NOMO-1 (cell line): ENCODE data around the gene ARFGAP3.

ENCODE experiments used
- DNase-seq, 2 experiments: peaks; one replicate each; lab custom pipeline; 2025; ENCODE audit not compliant: unreplicated experiment in 2 of 2; lab: John Stamatoyannopoulos, UW

The ARFGAP3 gene

DNA sequence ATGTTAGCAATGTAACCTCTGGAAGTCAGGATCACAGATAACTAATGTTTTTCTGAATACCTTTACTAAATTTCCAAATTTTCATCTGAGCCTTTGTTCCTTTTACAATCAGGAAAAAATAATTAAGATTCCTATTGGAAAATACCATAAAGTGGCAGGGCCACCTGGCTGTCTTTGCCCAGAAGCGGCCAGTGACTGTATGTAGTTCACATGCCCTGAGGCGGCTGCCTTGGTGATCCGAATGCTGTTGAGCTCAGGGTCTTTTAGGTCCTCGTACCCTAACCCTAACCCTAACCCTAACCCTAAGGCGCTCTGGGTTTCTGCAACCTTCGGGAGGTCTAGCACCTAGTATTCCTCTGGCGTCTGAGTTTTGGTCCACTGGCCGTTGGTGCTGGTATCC, 8.5 kb upstream of the ARFGAP3 start:
- no peak for DNase-seq

DNA sequence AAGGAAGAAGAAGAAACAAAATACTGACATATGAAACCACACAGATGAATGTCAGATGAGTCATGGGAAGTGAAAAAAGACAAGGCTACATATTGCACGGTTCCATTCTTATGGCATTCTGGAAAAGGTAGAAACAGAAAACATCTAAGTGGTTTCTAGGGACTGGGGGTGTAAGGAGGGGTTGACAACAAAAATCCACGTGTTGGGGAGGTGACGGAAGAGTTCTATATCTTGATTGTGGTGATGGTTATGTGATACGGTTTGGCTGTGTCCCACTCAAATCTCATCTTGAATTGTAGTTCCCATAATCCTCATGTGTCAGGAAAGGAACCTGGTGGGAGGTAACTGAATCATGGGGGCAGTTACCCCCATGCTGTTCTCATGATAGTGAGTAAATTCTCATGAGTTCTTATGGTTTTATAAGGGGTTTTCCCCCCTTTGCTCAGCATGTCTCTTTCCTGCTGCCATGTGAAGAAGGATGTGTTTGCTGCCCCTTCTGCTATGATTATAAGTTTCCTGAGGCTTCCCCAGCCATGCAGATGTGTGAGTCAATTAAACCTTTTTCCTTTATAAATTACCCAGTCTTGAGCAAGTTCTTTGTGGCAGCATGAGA, 6.4 kb upstream of the ARFGAP3 start:
- DNase-seq, result peak; percentile 27 to 77

DNA sequence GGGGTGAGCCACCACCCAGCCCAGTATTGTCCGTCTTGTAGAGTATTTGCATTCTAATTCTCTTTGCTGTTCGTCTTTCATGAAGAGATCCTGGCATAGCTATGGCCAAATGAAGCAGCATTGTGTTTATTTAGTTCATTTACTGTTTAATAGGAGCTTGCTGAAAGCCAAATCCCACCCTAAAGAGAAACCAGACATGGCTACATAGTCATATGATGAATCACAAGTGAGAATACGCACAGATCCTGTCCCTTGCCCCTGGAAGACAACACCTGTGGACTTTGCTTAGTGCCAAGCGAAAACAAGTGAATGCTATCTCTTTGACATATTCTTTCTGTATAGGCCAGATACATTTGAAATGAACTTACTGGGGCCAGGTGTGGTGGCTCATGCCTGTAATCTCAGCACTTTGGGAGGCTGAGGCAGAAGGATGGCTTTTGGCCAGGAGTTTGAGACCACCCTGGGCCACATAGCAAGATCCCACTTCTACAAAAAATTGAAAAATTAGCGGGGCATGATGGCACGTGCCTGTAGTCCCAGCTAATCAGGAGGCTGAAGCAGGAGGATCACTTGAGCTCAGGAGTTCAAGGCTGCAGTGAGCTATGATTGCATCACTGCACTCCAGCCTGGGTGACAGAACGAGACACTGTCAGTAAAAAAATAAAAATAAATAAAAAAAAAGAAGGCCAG, 5.1 kb upstream of the ARFGAP3 start:
- DNase-seq, result no peak

DNA sequence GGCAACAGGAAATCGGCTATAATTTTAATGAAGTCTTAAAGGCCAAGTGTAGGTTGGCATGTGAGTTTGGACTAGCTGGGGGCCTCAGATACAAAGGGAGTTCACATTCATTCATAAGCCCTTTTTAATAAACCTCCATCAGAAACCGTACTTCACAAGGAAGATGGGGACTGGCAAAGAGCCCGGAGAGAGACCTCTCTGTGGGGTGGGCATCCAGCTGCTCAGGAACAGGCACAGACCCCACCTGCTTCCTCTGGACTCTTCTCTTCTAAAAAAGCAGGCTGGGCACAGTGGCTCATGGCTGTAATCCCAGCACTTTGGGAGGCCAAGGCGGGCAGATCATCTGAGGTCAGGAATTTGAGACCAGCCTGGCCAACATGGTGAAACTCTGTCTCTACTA, 3.9 kb upstream of the ARFGAP3 start:
- no peak for DNase-seq

GRCh38 chr22:42857845-42858481, 890 bp upstream of the ARFGAP3 start:
- no peak for DNase-seq

DNA sequence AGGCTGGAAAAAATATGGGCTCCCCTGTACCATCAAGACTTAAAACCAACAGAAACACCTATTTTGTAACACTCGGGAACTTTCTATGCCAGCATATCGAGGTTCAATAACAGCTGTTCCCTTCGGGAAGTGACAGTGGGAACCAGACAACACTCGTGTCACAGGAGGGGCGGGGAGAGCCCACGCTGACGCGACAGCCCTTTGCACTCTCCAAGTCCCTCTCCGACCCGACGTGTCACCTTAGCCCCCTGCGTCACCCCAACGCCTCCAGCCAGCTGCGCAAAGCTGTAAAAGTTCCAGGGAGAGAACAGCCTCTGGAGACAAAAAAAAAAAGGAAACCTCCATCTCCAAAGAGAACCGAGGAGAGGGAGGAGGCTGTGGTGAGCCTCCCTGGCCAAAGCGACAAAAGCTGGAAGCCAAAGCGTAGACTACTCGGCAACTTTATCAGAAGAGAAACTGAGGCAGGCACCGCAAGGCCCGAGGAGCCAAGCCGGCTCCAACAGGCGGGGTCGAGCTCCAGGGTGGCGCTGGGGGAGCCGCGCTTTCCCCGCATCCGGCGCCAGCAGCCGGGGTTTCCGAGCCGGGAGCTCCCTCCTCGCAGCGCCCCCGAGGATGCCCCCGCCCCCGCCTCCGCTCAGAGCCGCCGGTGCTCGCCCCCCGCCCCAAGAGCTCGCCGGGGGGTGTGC, 751 bp downstream of the ARFGAP3 start:
- DNase-seq, result no peak

- no peak for DNase-seq
Observed at GRCh38 chr22:42855721-42856120, 1.4 kb downstream of the ARFGAP3 start.

- DNase-seq, result no peak
Observed at GRCh38 chr22:42855211-42855610, 1.9 kb downstream of the ARFGAP3 start.

- DNase-seq, result no peak
Observed at GRCh38 chr22:42848941-42849550, 8.0 kb downstream of the ARFGAP3 start.

- no peak for DNase-seq
Observed at GRCh38 chr22:42847110-42847509, 10.0 kb downstream of the ARFGAP3 start.

DNA sequence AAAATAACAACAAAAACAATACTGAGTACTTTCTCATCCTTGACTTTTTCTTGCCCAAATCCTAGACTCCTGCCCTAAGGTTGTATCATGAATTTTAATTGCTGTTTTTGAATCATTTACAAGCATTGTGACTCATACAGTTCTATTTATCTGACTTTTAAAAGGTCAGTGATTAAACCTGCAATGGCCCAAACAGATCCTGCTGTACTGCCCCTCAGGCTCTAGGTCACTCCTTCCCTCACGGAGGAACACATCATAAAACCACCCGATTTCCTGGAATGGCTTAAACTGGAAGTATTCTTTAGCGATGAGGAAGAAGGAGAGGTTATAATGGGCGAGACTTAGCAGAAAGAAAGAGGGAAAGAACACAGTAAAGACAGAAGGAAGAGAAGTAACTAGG, 12.3 kb downstream of the ARFGAP3 start:
- no peak for DNase-seq

GRCh38 chr22:42842658-42843370, 14.3 kb downstream of the ARFGAP3 start:
- no peak for DNase-seq

DNA sequence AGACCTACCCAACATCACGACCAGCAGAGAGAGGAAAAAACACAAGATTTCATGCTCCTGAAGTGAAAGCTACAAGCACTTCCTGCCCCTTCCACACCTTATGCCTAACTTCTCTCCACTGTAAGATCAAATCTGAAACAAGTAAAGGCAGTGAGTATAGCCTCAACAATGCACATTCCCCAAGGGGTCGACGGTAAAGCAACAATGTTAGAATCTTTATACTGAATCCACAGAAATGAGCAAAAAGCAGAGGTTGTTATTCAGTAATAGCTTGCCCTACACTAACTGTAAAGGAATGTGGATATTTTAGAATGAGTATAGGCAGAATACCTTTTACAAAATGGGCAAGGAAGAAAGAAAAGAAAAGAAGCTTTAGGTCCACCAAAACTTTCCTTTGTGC, 15.6 kb downstream of the ARFGAP3 start:
- no peak for DNase-seq

DNA sequence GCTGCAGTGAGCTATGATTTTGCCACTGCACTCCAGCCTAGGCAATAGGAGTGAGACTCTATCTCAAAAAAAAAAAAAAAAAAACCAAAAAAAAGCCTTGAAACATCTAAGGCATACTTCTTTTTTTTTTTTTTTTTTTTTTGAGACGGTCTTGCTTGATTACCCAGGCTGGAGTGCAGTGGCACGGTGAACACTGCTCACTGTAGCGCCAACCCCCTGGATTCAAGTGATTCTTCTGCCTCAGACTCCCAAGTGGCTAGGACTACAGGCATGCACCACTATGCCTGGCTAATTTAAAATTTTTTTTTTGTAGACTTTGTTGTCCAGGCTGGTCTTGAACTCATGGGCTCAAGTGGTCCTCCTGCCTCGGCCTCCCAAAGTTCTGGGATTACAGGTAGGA, 19.5 kb downstream of the ARFGAP3 start:
- no peak for DNase-seq

- no peak for DNase-seq
Observed at GRCh38 chr22:42836026-42836425, 21.0 kb downstream of the ARFGAP3 start.

DNA sequence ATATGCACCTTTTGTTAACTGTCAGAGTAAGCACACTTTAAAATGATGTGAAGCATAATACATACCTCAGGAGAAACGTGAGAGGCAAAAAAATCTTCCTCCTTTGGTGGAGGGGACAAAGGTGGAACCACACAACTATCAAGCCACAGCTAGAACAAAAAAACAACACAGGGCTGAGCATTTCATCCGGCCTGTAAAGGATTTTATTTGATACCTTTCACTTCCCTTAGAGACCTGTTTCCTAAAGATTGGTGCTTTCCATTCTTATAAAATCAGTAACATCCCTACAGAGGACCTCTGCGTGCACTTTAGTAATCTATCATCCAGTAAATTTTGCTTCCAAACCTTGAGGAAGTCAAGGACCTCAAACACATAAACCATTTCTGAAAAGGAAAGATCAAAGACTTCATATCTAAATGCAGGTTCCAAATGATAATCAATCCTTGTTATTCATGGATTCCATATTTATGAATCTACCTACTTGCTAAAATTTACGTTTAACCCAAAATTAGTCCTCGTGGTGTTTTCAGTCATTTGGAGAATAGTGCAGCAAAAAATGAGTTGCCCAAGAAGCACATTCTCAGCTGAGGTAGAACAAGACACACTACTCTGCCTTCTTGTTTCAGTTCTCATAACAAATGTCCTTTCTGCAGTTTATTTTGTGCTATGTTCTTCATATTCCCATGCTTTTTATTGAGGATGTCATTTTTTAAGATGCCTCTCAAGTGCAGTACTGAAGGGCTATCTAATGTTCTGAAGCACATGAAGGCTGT, 22.7 kb downstream of the ARFGAP3 start:
- DNase-seq, result no peak

- DNase-seq, result no peak
Observed at GRCh38 chr22:42833104-42833503, 24.0 kb downstream of the ARFGAP3 start.

DNA sequence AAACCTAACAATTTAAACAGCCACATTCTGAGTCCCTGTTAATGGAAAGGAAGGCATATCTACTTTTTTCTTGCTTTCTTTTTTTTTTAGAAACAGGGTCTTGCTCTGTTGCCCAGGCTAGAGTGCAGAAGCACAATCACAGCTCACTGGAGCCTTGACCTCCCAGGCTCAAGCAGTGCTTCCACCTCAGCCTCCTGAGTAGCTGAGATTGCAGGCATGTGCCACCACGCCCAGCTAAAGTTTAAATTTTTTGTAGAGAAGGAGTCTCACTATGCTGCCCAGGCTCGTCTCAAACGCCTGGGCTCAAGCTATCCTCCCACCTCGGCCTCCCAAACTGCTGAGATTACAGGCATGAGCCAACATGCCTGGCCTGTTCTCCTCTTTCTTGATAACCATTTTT, 25.4 kb downstream of the ARFGAP3 start:
- DNase-seq, result no peak

GRCh38 chr22:42830161-42830560, 26.9 kb downstream of the ARFGAP3 start:
- DNase-seq, result no peak

DNA sequence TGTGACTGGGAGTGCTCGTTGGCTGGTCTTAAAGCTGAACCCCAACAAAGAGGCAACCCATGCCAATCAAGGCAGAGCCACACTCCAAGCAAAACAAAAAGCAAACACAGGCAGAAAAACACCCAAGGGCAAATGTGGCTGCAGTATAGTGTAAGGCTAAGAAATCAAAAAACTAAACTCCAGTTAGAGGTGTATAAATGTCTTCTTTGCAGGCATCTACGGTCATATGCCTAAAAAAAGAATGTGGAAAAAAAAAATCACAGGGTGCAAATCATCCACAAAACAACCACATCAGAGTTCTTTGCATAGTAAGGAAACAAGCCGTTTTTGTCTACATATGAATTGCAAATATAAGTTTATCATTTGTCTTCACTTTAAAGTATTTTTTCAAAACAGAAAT, 27.8 kb downstream of the ARFGAP3 start:
- no peak for DNase-seq
